GM23338 (cell line): Measurements from ENCODE around the gene DIP2C. TPM values are rescaled to one million over a fixed set of nuclear protein-coding genes. Genes with fewer than 3 reads are reported as not detected.

Source experiments
- ATAC-seq: fragments of 200-7000 bp; cut with Tn5 transposase; 3 replicates; pipeline ENCODE4 v1.9.1; 2020
- DNase-seq: peaks from one replicate; pipeline ENCODE4 v3.0.0-alpha.2; 2015; ENCODE audit warnings: low spot score
- H2AFZ ChIP-seq: fragments of 200-600 bp; sonication (generic); 2 replicates; pipeline ENCODE4 v1.8.0; 2016; ENCODE audit warnings: antibody characterized with exemption, mild to moderate bottlenecking, moderate library complexity
- H3F3A ChIP-seq: fragments of 200-600 bp; sonication (generic); replicated peaks from 2 replicates; pipeline ENCODE4 v1.8.0; 2017; ENCODE audit warnings: antibody characterized with exemption, mixed run types, low read depth
- H3K27ac ChIP-seq: fragments of 200-600 bp; sonication (generic); 2 replicates; pipeline ENCODE4 v1.6.1; 2016; ENCODE audit warnings: low read depth
- H3K27me3 ChIP-seq: fragments of 200-600 bp; sonication (generic); 2 replicates; pipeline ENCODE4 v1.8.0; 2016; ENCODE audit warnings: mild to moderate bottlenecking, mixed run types, moderate library complexity; ENCODE audit not compliant: insufficient read depth
- H3K36me3 ChIP-seq: fragments of 200-600 bp; sonication (generic); 2 replicates; pipeline ENCODE4 v1.8.0; 2016; ENCODE audit warnings: mild to moderate bottlenecking; ENCODE audit not compliant: insufficient read depth
- H3K4me1 ChIP-seq: fragments of 200-600 bp; sonication (generic); 2 replicates; pipeline ENCODE4 v1.8.0; 2016; ENCODE audit warnings: mild to moderate bottlenecking, moderate library complexity; ENCODE audit not compliant: insufficient read depth
- H3K4me2 ChIP-seq: fragments of 200-600 bp; sonication (generic); 2 replicates; pipeline ENCODE4 v1.7.1; 2017; ENCODE audit warnings: mixed run types
- H3K4me3 ChIP-seq: fragments of 200-600 bp; sonication (generic); 2 replicates; pipeline ENCODE4 v1.6.1; 2016; ENCODE audit warnings: mixed run types
- H3K79me2 ChIP-seq: fragments of 200-600 bp; sonication (generic); replicated peaks from 2 replicates; pipeline ENCODE4 v1.8.0; 2017; ENCODE audit warnings: mild to moderate bottlenecking; ENCODE audit not compliant: insufficient read depth
- H3K9me2 ChIP-seq: fragments of 200-600 bp; sonication (generic); 2 replicates; pipeline ENCODE4 v1.8.0; 2017; ENCODE audit not compliant: insufficient read depth
- H4K20me1 ChIP-seq: fragments of 200-600 bp; sonication (generic); replicated peaks from 2 replicates; pipeline ENCODE4 v1.8.0; 2017; ENCODE audit warnings: mild to moderate bottlenecking; ENCODE audit not compliant: insufficient read depth
- H3K27ac Mint-ChIP-seq: 2 replicates; pipeline ENCODE4 v1.8.0; 2020; ENCODE audit warnings: inconsistent platforms, mild to moderate bottlenecking, moderate library complexity, mixed read lengths
- H3K27me3 Mint-ChIP-seq: 3 replicates; pipeline ENCODE4 v1.8.0; 2022; ENCODE audit warnings: low read depth, mild to moderate bottlenecking, moderate library complexity, mixed read lengths, inconsistent platforms; ENCODE audit not compliant: insufficient read depth, poor library complexity
- H3K36me3 Mint-ChIP-seq: 3 replicates; pipeline ENCODE4 v1.8.0; 2021; ENCODE audit warnings: low read depth, mild to moderate bottlenecking, inconsistent platforms, moderate library complexity, mixed read lengths
- H3K4me1 Mint-ChIP-seq: 3 replicates; pipeline ENCODE4 v1.8.0; 2020; ENCODE audit warnings: mild to moderate bottlenecking, inconsistent platforms, mixed read lengths
- H3K4me3 Mint-ChIP-seq: 3 replicates; pipeline ENCODE4 v1.8.0; 2021; ENCODE audit warnings: moderate library complexity, mild to moderate bottlenecking, inconsistent platforms, mixed read lengths
- H3K9me3 Mint-ChIP-seq: 3 replicates; pipeline ENCODE4 v1.8.0; 2020; ENCODE audit warnings: moderate library complexity, mild to moderate bottlenecking, inconsistent platforms, mixed read lengths
- CREB1 ChIP-seq: fragments of 250-450 bp; sonication (Bioruptor Pico); IDR thresholded peaks from 2 replicates; pipeline ENCODE4 v1.5.0; 2020; ENCODE audit warnings: low read depth, mild to moderate bottlenecking, moderate library complexity
- ETS1 ChIP-seq: IDR thresholded peaks from 2 replicates; pipeline ENCODE4 v1.6.1; 2016; ENCODE audit warnings: antibody characterized with exemption
- EZH2 ChIP-seq: fragments of 200-600 bp; sonication (generic); IDR thresholded peaks from one replicate; pipeline ENCODE4 v1.8.0; 2017; ENCODE audit warnings: antibody characterized with exemption, mild to moderate bottlenecking, low read depth; ENCODE audit not compliant: unreplicated experiment
- EZH2phosphoT487 ChIP-seq: fragments of 200-600 bp; sonication (generic); IDR thresholded peaks from one replicate; pipeline ENCODE4 v1.8.1; 2018; ENCODE audit warnings: antibody characterized with exemption; ENCODE audit not compliant: unreplicated experiment
- JUNB ChIP-seq: IDR thresholded peaks from one replicate; pipeline ENCODE4 v1.6.1; 2016; ENCODE audit warnings: antibody characterized with exemption; ENCODE audit not compliant: unreplicated experiment
- NANOG ChIP-seq: IDR thresholded peaks from 2 replicates; pipeline ENCODE4 v1.6.1; 2016; ENCODE audit warnings: antibody characterized with exemption, borderline replicate concordance
- POLR2AphosphoS5 ChIP-seq: IDR thresholded peaks from 2 replicates; pipeline ENCODE4 v1.6.1; 2016; ENCODE audit warnings: antibody characterized with exemption, low read depth
- STAT1 ChIP-seq: IDR thresholded peaks from one replicate; pipeline ENCODE4 v1.6.1; 2016; ENCODE audit warnings: antibody characterized with exemption; ENCODE audit not compliant: unreplicated experiment
- ZNF114 ChIP-seq: fragments of 250-450 bp; sonication (Bioruptor Pico); IDR thresholded peaks from 2 replicates; pipeline ENCODE4 v1.5.0; 2020; ENCODE audit warnings: mild to moderate bottlenecking, moderate library complexity
- ZNF331 ChIP-seq: fragments of 250-450 bp; sonication (Bioruptor Pico); IDR thresholded peaks from 2 replicates; pipeline ENCODE4 v1.5.0; 2020; ENCODE audit warnings: low read depth, mild to moderate bottlenecking, moderate library complexity
- ZNF462 ChIP-seq: fragments of 250-450 bp; sonication (Bioruptor Pico); IDR thresholded peaks from 2 replicates; pipeline ENCODE4 v1.5.0; 2020; ENCODE audit warnings: mild to moderate bottlenecking, moderate library complexity
- polyA plus RNA-seq: library from polyadenylated mRNA; unstranded; fragments of >200 nt; fragmentation: Nextera tagmentation; extraction: Ambion mirVana; gene quantifications from 2 replicates; pipeline ENCODE4 v1.2.1, GENCODE V29; 2016
- total RNA-seq: library from RNA; depleted of rRNA; stranded (reverse); fragments of >200 nt; shearing (Covaris generic); gene quantifications from 2 replicates; pipeline ENCODE4 v1.2.3, GENCODE V29; 2014
- TF ChIP-seq, protein P1 (sequence below): IDR thresholded peaks from one replicate; pipeline ENCODE4 v1.6.1; 2018; ENCODE audit warnings: antibody characterized with exemption; ENCODE audit not compliant: unreplicated experiment
- TF ChIP-seq, protein P2 (sequence below), 2 experiments: fragments of 200-600 bp in 1 of 2; sonication (generic) in 1 of 2; conservative IDR thresholded peaks; 2 replicates each; pipeline versions ENCODE4 v1.5.1 to v1.6.1; 2016 to 2017; ENCODE audit warnings: antibody characterized with exemption in 2 of 2, low read depth in 2 of 2, mild to moderate bottlenecking in 2 of 2, moderate library complexity in 1 of 2

DIP2C gene
- total and polyA plus RNA-seq, 2 experiments from 2014 or later = 5.1 to 7.7 TPM

- peaks cover 11% of the 10 kb centered on the region for H3K4me1 Mint-ChIP-seq
- DNase-seq = no peak
- no peak overlapping the region for H3K4me3 ChIP-seq
- ATAC-seq = no peak
- no peak overlapping the region for H2AFZ ChIP-seq
- no peak overlapping the region for H3K27ac ChIP-seq
- H3K27ac Mint-ChIP-seq = no peak overlapping the region
- H3K9me2 ChIP-seq = no peaks in the 10 kb centered on the region
- peaks cover 6% of the 10 kb centered on the region for H3K27me3 Mint-ChIP-seq
- H3K9me3 Mint-ChIP-seq = no peaks in the 10 kb centered on the region
- no peaks in the 10 kb centered on the region for H3K36me3 ChIP-seq
- peaks cover 6% of the 10 kb centered on the region; the same call in 1 of the 2 replicates for H3K79me2 ChIP-seq
- no peaks in the 10 kb centered on the region for H3K36me3 Mint-ChIP-seq
- TF ChIP-seq ZNF331 (CRISPR knock-in tag) (no peak), ZNF114 (CRISPR knock-in tag) (no peak), JUNB (no peak), ZNF462 (CRISPR knock-in tag) (no peak), EZH2phosphoT487 (no peak), NANOG (no peak), STAT1 (no peak), EZH2 (no peak), POLR2AphosphoS5 (no peak), CREB1 (CRISPR knock-in tag) (no peak), ETS1 (no peak)
- TF ChIP-seq, protein P1, sequence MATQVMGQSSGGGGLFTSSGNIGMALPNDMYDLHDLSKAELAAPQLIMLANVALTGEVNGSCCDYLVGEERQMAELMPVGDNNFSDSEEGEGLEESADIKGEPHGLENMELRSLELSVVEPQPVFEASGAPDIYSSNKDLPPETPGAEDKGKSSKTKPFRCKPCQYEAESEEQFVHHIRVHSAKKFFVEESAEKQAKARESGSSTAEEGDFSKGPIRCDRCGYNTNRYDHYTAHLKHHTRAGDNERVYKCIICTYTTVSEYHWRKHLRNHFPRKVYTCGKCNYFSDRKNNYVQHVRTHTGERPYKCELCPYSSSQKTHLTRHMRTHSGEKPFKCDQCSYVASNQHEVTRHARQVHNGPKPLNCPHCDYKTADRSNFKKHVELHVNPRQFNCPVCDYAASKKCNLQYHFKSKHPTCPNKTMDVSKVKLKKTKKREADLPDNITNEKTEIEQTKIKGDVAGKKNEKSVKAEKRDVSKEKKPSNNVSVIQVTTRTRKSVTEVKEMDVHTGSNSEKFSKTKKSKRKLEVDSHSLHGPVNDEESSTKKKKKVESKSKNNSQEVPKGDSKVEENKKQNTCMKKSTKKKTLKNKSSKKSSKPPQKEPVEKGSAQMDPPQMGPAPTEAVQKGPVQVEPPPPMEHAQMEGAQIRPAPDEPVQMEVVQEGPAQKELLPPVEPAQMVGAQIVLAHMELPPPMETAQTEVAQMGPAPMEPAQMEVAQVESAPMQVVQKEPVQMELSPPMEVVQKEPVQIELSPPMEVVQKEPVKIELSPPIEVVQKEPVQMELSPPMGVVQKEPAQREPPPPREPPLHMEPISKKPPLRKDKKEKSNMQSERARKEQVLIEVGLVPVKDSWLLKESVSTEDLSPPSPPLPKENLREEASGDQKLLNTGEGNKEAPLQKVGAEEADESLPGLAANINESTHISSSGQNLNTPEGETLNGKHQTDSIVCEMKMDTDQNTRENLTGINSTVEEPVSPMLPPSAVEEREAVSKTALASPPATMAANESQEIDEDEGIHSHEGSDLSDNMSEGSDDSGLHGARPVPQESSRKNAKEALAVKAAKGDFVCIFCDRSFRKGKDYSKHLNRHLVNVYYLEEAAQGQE = no peak
- TF ChIP-seq, protein P2, sequence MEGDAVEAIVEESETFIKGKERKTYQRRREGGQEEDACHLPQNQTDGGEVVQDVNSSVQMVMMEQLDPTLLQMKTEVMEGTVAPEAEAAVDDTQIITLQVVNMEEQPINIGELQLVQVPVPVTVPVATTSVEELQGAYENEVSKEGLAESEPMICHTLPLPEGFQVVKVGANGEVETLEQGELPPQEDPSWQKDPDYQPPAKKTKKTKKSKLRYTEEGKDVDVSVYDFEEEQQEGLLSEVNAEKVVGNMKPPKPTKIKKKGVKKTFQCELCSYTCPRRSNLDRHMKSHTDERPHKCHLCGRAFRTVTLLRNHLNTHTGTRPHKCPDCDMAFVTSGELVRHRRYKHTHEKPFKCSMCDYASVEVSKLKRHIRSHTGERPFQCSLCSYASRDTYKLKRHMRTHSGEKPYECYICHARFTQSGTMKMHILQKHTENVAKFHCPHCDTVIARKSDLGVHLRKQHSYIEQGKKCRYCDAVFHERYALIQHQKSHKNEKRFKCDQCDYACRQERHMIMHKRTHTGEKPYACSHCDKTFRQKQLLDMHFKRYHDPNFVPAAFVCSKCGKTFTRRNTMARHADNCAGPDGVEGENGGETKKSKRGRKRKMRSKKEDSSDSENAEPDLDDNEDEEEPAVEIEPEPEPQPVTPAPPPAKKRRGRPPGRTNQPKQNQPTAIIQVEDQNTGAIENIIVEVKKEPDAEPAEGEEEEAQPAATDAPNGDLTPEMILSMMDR (conservative IDR thresholded peaks at IDR 0.05; ENCODE audit: low read depth in 2 of 2) = no peak
- no peak overlapping the region for H3K4me2 ChIP-seq
- H3K4me3 Mint-ChIP-seq = no peak overlapping the region
- no peaks in the 10 kb centered on the region; the same call in none of the 2 replicates for H4K20me1 ChIP-seq
- H3F3A ChIP-seq = no peaks in the 10 kb centered on the region
- H3K27me3 ChIP-seq = no peaks in the 10 kb centered on the region
- H3K4me1 ChIP-seq = no peaks in the 10 kb centered on the region
Measured at GRCh38 chr10:527416-527815, 162.1 kb downstream of the DIP2C start.
